ENCODE data around the gene NUCB1. TPM values are rescaled to one million over a fixed set of nuclear protein-coding genes. Genes with fewer than 3 reads are reported as not detected.

The NUCB1 gene
- total and polyA plus RNA-seq, 9 of the 15 experiments (the other 6 are each of a cell fraction or from before 2014, with no cell fraction given), result 3.1 to 153 (median 71.7) TPM

GRCh38 chr19:48872182-48872883 is 27.8 kb upstream of the NUCB1 start, which contains the start of gene PPP1R15A (continued):
- TF ChIP-seq ZNF232 (CRISPR knock-in tag; IDR thresholded peaks at IDR 0.05), result 0 out of 2 replicates have a peak, but pooled peaks have one; percentile 49
- no peak for TF ChIP-seq ZEB2 (IDR thresholded peaks at IDR 0.05)
- peak; percentile 71 for TF ChIP-seq ARHGAP35 (IDR thresholded peaks at IDR 0.05; ENCODE audit: partially characterized antibody)
- TF ChIP-seq CBX3 (IDR thresholded peaks at IDR 0.05; ENCODE audit: borderline replicate concordance in 1 of 2, low read length in 2 of 2), result peak in 1 of 2 experiments; percentile 66; a peak in 2 of 3 replicates
- peak; percentile 86; the same call in 1 of the 2 replicates for TF ChIP-seq TGIF2 (CRISPR knock-in tag; IDR thresholded peaks at IDR 0.05)
- TF ChIP-seq ARID3A (IDR thresholded peaks at IDR 0.05; ENCODE audit: borderline replicate concordance, low read depth, low read length), result no peak
- no peak for TF ChIP-seq ZNF551 (CRISPR knock-in tag; IDR thresholded peaks at IDR 0.05)
- TF ChIP-seq ZNF146 (CRISPR knock-in tag; IDR thresholded peaks at IDR 0.05; ENCODE audit: unreplicated experiment), result no peak
- no peak for TF ChIP-seq TARDBP (IDR thresholded peaks at IDR 0.05)
- TF ChIP-seq SIN3B (IDR thresholded peaks at IDR 0.05; ENCODE audit: low read depth), result peak; percentile 38; the same call in 1 of the 2 replicates
- TF ChIP-seq OTX1 (CRISPR knock-in tag; IDR thresholded peaks at IDR 0.05), result 0 out of 2 replicates have a peak, but pooled peaks have one; percentile 4
- TF ChIP-seq ZNF407 (IDR thresholded peaks at IDR 0.05; ENCODE audit: low read depth), result no peak
- TF ChIP-seq SP1 (CRISPR knock-in tag; IDR thresholded peaks at IDR 0.05), result peak; percentile 96
- TF ChIP-seq POLR2AphosphoS5 (IDR thresholded peaks at IDR 0.05; ENCODE audit: control insufficient read depth, insufficient read depth, low read depth, low read length), result peak; percentile 99
- TF ChIP-seq PHB (CRISPR knock-in tag; IDR thresholded peaks at IDR 0.05), result no peak
- no peak for TF ChIP-seq RHOXF2B (CRISPR knock-in tag; conservative IDR thresholded peaks at IDR 0.05)
- no peak for TF ChIP-seq ZNF512 (tag; IDR thresholded peaks at IDR 0.05)
- peak; percentile 76 for TF ChIP-seq SMAD4 (CRISPR knock-in tag; conservative IDR thresholded peaks at IDR 0.05)
